CD14-positive monocyte (primary cell): Measurements from ENCODE around the gene RALGAPA2. TPM values are rescaled to one million over a fixed set of nuclear protein-coding genes. Genes with fewer than 3 reads are reported as not detected.

Experiments used
- DNase-seq, 3 donors: peaks; one replicate each; pipeline ENCODE4 v3.0.0-alpha.2; 2011 to 2022
- H2AFZ ChIP-seq: 2 replicates; pipeline ENCODE4 v1.6.0; 2012; ENCODE audit warnings: mild to moderate bottlenecking, low read depth, low read length, inconsistent platforms; ENCODE audit not compliant: insufficient read depth, poor library complexity, severe bottlenecking
- H3K27ac ChIP-seq, 2 donors: 1 replicate in 1 of 2; 2 replicates in 1 of 2; pipeline ENCODE4 v1.5.1; 2012 to 2013; ENCODE audit warnings: low read length in 2 of 2, control low read depth in 1 of 2, inconsistent platforms in 1 of 2, low read depth in 1 of 2, mild to moderate bottlenecking in 1 of 2
- H3K27me3 ChIP-seq, 2 donors: one replicate each; pipeline versions ENCODE4 v1.6.0 to v1.6.1; 2011 to 2013; ENCODE audit warnings: low read length in 2 of 2; ENCODE audit not compliant: control insufficient read depth in 2 of 2, insufficient read depth in 2 of 2
- H3K36me3 ChIP-seq, 2 donors: replicated peaks in 1 of 2; 1 replicate in 1 of 2; 2 replicates in 1 of 2; pipeline versions ENCODE4 v1.5.1 to v1.6.1; 2012 to 2013; ENCODE audit warnings: low read length in 2 of 2, control low read depth in 1 of 2, inconsistent platforms in 1 of 2, mild to moderate bottlenecking in 1 of 2; ENCODE audit not compliant: insufficient read depth in 2 of 2, control insufficient read depth in 1 of 2
- H3K4me1 ChIP-seq, 2 donors: 1 replicate in 1 of 2; 2 replicates in 1 of 2; pipeline versions ENCODE4 v1.5.1 to v1.6.1; 2012 to 2013; ENCODE audit warnings: low read length in 2 of 2, control low read depth in 1 of 2, inconsistent platforms in 1 of 2, mild to moderate bottlenecking in 1 of 2, moderate library complexity in 1 of 2; ENCODE audit not compliant: insufficient read depth in 2 of 2, control insufficient read depth in 1 of 2
- H3K4me2 ChIP-seq: replicated peaks from 2 replicates; pipeline ENCODE3; 2012; ENCODE audit warnings: low read length, moderate library complexity, mild to moderate bottlenecking; ENCODE audit not compliant: poor library complexity, severe bottlenecking; ENCODE audit errors: extremely low read depth
- H3K4me3 ChIP-seq, 3 experiments: fragments of 200-600 bp in 1 of 3; sonication (generic) in 1 of 3; replicated peaks in 1 of 3; 1 replicate in 2 of 3; 2 replicates in 1 of 3; pipeline ENCODE4 v1.5.1; 2011 to 2013; ENCODE audit warnings: low read length in 3 of 3, mild to moderate bottlenecking in 3 of 3, control low read depth in 2 of 3, low read depth in 2 of 3, inconsistent platforms in 1 of 3, moderate library complexity in 1 of 3
- H3K79me2 ChIP-seq: 2 replicates; pipeline ENCODE4 v1.6.0; 2012; ENCODE audit warnings: mild to moderate bottlenecking, control low read depth, inconsistent platforms, low read length, moderate library complexity; ENCODE audit not compliant: insufficient read depth
- H3K9ac ChIP-seq: 2 replicates; pipeline ENCODE4 v1.6.0; 2017; ENCODE audit warnings: low read length, mild to moderate bottlenecking; ENCODE audit not compliant: insufficient read depth, poor library complexity, severe bottlenecking
- H3K9me3 ChIP-seq, 2 donors: replicated peaks in 1 of 2; 1 replicate in 1 of 2; 2 replicates in 1 of 2; pipeline versions ENCODE4 v1.5.1 to v1.6.1; 2012 to 2013; ENCODE audit warnings: low read length in 2 of 2, control low read depth in 1 of 2; ENCODE audit not compliant: control insufficient read depth in 1 of 2, insufficient read depth in 1 of 2
- H4K20me1 ChIP-seq: 2 replicates; pipeline ENCODE4 v1.6.0; 2012; ENCODE audit warnings: mild to moderate bottlenecking, low read length, control low read depth, moderate library complexity; ENCODE audit not compliant: insufficient read depth
- H3K27ac Mint-ChIP-seq, 7 donors: one replicate each; pipeline ENCODE4 v1.8.0; 2020; ENCODE audit warnings: mild to moderate bottlenecking in 7 of 7, mixed read lengths in 7 of 7, moderate library complexity in 6 of 7, inconsistent platforms in 2 of 7
- H3K27me3 Mint-ChIP-seq, 3 donors: one replicate each; pipeline ENCODE4 v1.8.0; 2021 to 2022; ENCODE audit warnings: low read depth in 3 of 3, mild to moderate bottlenecking in 3 of 3, mixed read lengths in 3 of 3, moderate library complexity in 3 of 3, inconsistent platforms in 1 of 3
- H3K36me3 Mint-ChIP-seq, 2 donors: one replicate each; pipeline ENCODE4 v1.8.0; 2020; ENCODE audit warnings: mixed read lengths in 2 of 2, inconsistent platforms in 1 of 2, mild to moderate bottlenecking in 1 of 2
- H3K4me1 Mint-ChIP-seq: one replicate; pipeline ENCODE4 v1.8.0; 2020; ENCODE audit warnings: mild to moderate bottlenecking, mixed read lengths
- H3K4me3 Mint-ChIP-seq, 2 donors: one replicate each; pipeline ENCODE4 v1.8.0; 2020; ENCODE audit warnings: mild to moderate bottlenecking in 2 of 2, mixed read lengths in 2 of 2, moderate library complexity in 1 of 2
- H3K9me3 Mint-ChIP-seq, 7 donors: one replicate each; pipeline ENCODE4 v1.8.0; 2020 to 2022; ENCODE audit warnings: mixed read lengths in 7 of 7, mild to moderate bottlenecking in 6 of 7, moderate library complexity in 6 of 7, inconsistent platforms in 2 of 7
- WGBS: methylation state at CpG from one replicate; pipeline ENCODE4 v1.1.5; 2013; ENCODE audit warnings: missing lambda C conversion rate; ENCODE audit not compliant: insufficient coverage; 5-methylcytosine and 5-hydroxymethylcytosine counted together
- intact Hi-C, 2 donors: fragments of 100-400 bp; cut with micrococcal nuclease; formaldehyde crosslinking; loops; one replicate each; pipeline versions ENCODE4 v1.15.0 to v1.15.1; 2023
- polyA plus RNA-seq, 3 donors: library from polyadenylated mRNA; depleted of rRNA in 1 of 3; unstranded in 2 of 3; stranded (reverse) in 1 of 3; fragments of 300-500 nt in 2 of 3; fragments of >200 nt in 1 of 3; fragmentation: Illumina TruSeq in 2 of 3; gene quantifications; 1 replicate in 2 of 3; 2 replicates in 1 of 3; pipeline ENCODE4 v1.2.3, GENCODE V29; 2012 to 2021
- TF ChIP-seq, protein P1 (sequence below): fragments of 200-600 bp; IDR thresholded peaks from one replicate; pipeline ENCODE4 v1.8.0; 2022; ENCODE audit warnings: antibody characterized with exemption, mild to moderate bottlenecking

Gene RALGAPA2
- polyA plus RNA-seq, 3 donors: 6.2 to 13.0 (median 8.9) TPM

DNA sequence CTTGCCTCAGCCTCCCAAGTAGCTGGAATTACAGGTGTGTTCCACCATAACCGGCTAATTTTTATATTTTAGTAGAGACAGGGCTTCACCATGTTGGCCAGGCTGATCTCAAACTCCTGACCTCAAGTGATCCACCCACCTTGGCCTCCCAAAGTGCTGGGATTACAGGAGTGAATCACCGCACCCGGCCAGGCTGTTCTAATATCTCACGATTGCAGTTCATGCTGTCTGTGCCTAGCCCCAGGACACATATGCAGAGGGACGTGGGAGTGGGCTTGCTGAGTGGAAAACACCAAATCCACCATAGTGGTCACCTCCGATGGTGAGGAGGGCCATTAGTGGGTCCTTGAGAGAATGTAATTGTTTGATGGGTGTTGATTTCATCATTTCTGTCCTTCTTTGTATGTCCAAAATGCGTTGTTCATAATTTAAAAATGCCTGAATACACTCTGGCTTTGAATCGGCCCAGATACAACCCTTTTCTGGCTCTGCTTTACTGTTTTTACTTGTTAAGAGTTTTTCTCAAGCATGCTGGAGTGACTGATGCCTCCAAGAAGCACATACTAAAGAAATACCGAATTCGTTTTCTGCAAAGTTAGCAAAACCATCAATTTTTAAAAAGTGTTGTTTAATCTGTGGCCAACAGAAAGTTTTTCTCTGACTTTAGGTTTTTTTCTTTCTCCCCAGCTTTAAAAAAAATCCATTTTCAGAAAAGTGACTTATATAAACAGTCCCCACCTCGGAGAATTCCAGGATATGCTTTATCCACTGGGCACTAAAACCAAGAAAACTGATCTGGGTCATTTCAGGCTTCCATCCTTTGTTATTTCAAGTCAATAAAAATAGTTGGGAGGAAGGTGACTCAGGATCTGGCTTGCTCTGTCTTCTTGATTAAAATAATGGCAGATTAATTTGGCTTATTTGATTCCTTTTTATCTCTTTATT lies 18.8 kb upstream of the RALGAPA2 start:
- Histone ChIP-seq H3K4me2 (no peak overlapping the region), H3K36me3 (no peaks in the 10 kb centered on the region), H3K4me1 (peaks cover 38 to 43% of the 10 kb centered on the region in 2 donors), H3K79me2 (no peaks in the 10 kb centered on the region), H3K27ac (peak overlapping the region in 1 of 2 donors; percentile 51), H2AFZ (no peak overlapping the region), H4K20me1 (no peaks in the 10 kb centered on the region), H3K9ac (no peak overlapping the region), H3K27me3 (no peaks in the 10 kb centered on the region), H3K9me3 (no peaks in the 10 kb centered on the region), H3K4me3 (no peak overlapping the region)
- DNase-seq: no peak
- peaks cover 0 to 2% of the 10 kb centered on the region in 2 donors for H3K36me3 Mint-ChIP-seq
- H3K9me3 Mint-ChIP-seq: no peaks in the 10 kb centered on the region
- WGBS: 100% methylated on average over 1 of the region's 11 CpGs
- H3K4me3 Mint-ChIP-seq: no peak overlapping the region
- H3K27ac Mint-ChIP-seq: peak overlapping the region; percentile 56 to 96 (median 89)
- no peaks in the 10 kb centered on the region for H3K27me3 Mint-ChIP-seq
- intact Hi-C loops: loop anchor here in 1 of 2 donors (5.0 kb wide), 1 partner anchor 51 kb away; no protein-coding TSS in a partner anchor
- TF ChIP-seq, protein P1, sequence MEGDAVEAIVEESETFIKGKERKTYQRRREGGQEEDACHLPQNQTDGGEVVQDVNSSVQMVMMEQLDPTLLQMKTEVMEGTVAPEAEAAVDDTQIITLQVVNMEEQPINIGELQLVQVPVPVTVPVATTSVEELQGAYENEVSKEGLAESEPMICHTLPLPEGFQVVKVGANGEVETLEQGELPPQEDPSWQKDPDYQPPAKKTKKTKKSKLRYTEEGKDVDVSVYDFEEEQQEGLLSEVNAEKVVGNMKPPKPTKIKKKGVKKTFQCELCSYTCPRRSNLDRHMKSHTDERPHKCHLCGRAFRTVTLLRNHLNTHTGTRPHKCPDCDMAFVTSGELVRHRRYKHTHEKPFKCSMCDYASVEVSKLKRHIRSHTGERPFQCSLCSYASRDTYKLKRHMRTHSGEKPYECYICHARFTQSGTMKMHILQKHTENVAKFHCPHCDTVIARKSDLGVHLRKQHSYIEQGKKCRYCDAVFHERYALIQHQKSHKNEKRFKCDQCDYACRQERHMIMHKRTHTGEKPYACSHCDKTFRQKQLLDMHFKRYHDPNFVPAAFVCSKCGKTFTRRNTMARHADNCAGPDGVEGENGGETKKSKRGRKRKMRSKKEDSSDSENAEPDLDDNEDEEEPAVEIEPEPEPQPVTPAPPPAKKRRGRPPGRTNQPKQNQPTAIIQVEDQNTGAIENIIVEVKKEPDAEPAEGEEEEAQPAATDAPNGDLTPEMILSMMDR: no peak
- peaks cover 38% of the 10 kb centered on the region for H3K4me1 Mint-ChIP-seq

DNA sequence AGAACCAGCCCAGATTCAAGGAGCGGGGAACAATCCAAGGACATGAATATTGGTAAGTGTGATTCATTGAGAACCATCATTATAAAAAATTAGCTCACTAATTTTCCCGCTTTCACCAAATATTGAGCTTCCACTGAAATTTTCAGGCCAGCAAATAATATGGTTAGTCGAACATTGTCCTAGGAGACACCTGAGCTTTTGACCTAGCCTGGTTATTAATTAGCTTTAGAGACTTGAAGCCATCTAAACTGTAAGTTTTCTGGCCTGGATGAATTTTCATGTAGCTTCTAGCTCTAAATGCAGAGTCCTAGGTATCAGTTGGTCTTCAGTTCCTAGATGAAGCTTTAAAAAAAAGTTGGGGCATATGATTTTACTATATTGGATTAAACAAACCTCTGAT lies 17.1 kb upstream of the RALGAPA2 start:
- Histone ChIP-seq H2AFZ (no peak overlapping the region), H3K27ac (no peak overlapping the region), H3K9me3 (no peaks in the 10 kb centered on the region), H3K4me1 (peaks cover 34 to 36% of the 10 kb centered on the region in 2 donors), H3K4me3 (no peak overlapping the region), H3K27me3 (no peaks in the 10 kb centered on the region), H3K9ac (no peak overlapping the region), H3K36me3 (no peaks in the 10 kb centered on the region), H4K20me1 (no peaks in the 10 kb centered on the region), H3K79me2 (no peaks in the 10 kb centered on the region), H3K4me2 (no peak overlapping the region)
- TF ChIP-seq, protein P1: no peak
- intact Hi-C loops: no loop called here
- DNase-seq: no peak
- Mint-ChIP-seq H3K9me3 (no peaks in the 10 kb centered on the region), H3K4me1 (peaks cover 34% of the 10 kb centered on the region), H3K36me3 (peaks cover 0 to 2% of the 10 kb centered on the region in 2 donors), H3K27me3 (no peaks in the 10 kb centered on the region), H3K4me3 (no peak overlapping the region), H3K27ac (no peak overlapping the region)
- WGBS: no CpG with 5 or more reads among the region's 3 CpGs
